ENCODE measurements around the gene CCDC144A.
"Not testable (repeated sequence)": the region's sequence is repeated elsewhere in the genome, so short reads cannot be mapped to it uniquely, and the experiment has no call there.

Gene CCDC144A

GRCh38 chr17:16689731-16690281 lies at the start of gene CCDC144A:
CCDC144A (plus strand) TSS chr17:16690241; CDS start chr17:16690401, 160 bp downstream.
- not testable (repeated sequence) for DNase-seq

- no peak for DNase-seq
Measured at GRCh38 chr17:16649585-16649984, 40.5 kb upstream of the CCDC144A start.

GRCh38 chr17:16652252-16652651 lies 37.8 kb upstream of the CCDC144A start:
- DNase-seq: no peak

GRCh38 chr17:16652847-16653366 lies 37.1 kb upstream of the CCDC144A start:
- DNase-seq: peak; percentile 17

- DNase-seq: peak; percentile 92
Measured at GRCh38 chr17:16653367-16654041, 36.5 kb upstream of the CCDC144A start, which contains the start of gene ZNF624. ZNF624 (minus strand) TSS chr17:16653850.

- DNase-seq: no peak
Measured at GRCh38 chr17:16661217-16661616, 28.8 kb upstream of the CCDC144A start.

- no peak for DNase-seq
Measured at GRCh38 chr17:16662936-16663335, 27.1 kb upstream of the CCDC144A start.

- not testable (repeated sequence) for DNase-seq
Measured at GRCh38 chr17:16666553-16666906, 23.5 kb upstream of the CCDC144A start.

GRCh38 chr17:16666907-16667636 lies 23.0 kb upstream of the CCDC144A start:
- not testable (repeated sequence) for DNase-seq

GRCh38 chr17:16676676-16677268 lies 13.3 kb upstream of the CCDC144A start:
- no peak for DNase-seq

GRCh38 chr17:16683290-16684138 lies 6.5 kb upstream of the CCDC144A start:
- not testable (repeated sequence) for DNase-seq

GRCh38 chr17:16686019-16686418 lies 4.0 kb upstream of the CCDC144A start:
- DNase-seq: not testable (repeated sequence)

- DNase-seq: not testable (repeated sequence)
Measured at GRCh38 chr17:16687151-16687550, 2.9 kb upstream of the CCDC144A start.

GRCh38 chr17:16690447-16690846 lies 406 bp downstream of the CCDC144A start:
- not testable (repeated sequence) for DNase-seq

GRCh38 chr17:16697603-16698002 lies 7.6 kb downstream of the CCDC144A start:
- not testable (repeated sequence) for DNase-seq

- DNase-seq: not testable (repeated sequence)
Measured at GRCh38 chr17:16745492-16746203, 55.6 kb downstream of the CCDC144A start.

- peak; percentile 0 for DNase-seq
Measured at GRCh38 chr17:16746571-16746970, 56.5 kb downstream of the CCDC144A start.

- not testable (repeated sequence) for DNase-seq
Measured at GRCh38 chr17:16750515-16750914, 60.5 kb downstream of the CCDC144A start.

GRCh38 chr17:16751224-16751923 lies 61.3 kb downstream of the CCDC144A start:
- peak; percentile 16 for DNase-seq

GRCh38 chr17:16751924-16752287 lies 61.9 kb downstream of the CCDC144A start:
- not testable (repeated sequence) for DNase-seq

- DNase-seq: not testable (repeated sequence)
Measured at GRCh38 chr17:16757520-16757919, 67.5 kb downstream of the CCDC144A start.
